K562 (cell line): ENCODE measurements around the gene PPP4R3C.

Experiments used
- CTCF ChIP-seq, 3 experiments: IDR thresholded peaks in 2 of 3; conservative IDR thresholded peaks in 1 of 3; 2 replicates each; pipeline ENCODE4 v1.5.1; 2011 to 2012; ENCODE audit warnings: low read length in 3 of 3, mild to moderate bottlenecking in 3 of 3, control low read depth in 2 of 3, improper control_type of control experiment in 1 of 3, inconsistent platforms in 1 of 3, low read depth in 1 of 3, mixed read lengths in 1 of 3, moderate library complexity in 1 of 3; ENCODE audit not compliant: insufficient read depth in 2 of 3
- MAX ChIP-seq: sonication (generic); formaldehyde crosslinking; IDR thresholded peaks from 2 replicates; pipeline ENCODE4 v1.9.0; 2022; ENCODE audit warnings: mild to moderate bottlenecking, missing genetic modification reagents
- TOE1 ChIP-seq, 2 experiments: fragments of 450-650 bp in 1 of 2; sonication (generic) in 1 of 2; formaldehyde crosslinking in 1 of 2; IDR thresholded peaks; 2 replicates each; pipeline versions ENCODE4 v1.7.1 to v1.8.0; 2016 to 2022; ENCODE audit warnings: borderline replicate concordance in 2 of 2, mild to moderate bottlenecking in 2 of 2, antibody characterized with exemption in 1 of 2, inconsistent platforms in 1 of 2, low read depth in 1 of 2, missing genetic modification reagents in 1 of 2, moderate library complexity in 1 of 2

GRCh38 chrX:27435031-27435430, 28.1 kb downstream of the PPP4R3C start:
- TF ChIP-seq CTCF (IDR thresholded peaks at IDR 0.05 in 2 of 3, conservative IDR thresholded peaks at IDR 0.05 in 1 of 3; ENCODE audit: insufficient read depth in 2 of 3, low read depth in 1 of 3, low read length in 3 of 3) (no peak), MAX (no peak), TOE1 (IDR thresholded peaks at IDR 0.05; ENCODE audit: borderline replicate concordance) (no peak), TOE1 (CRISPR knock-in tag; IDR thresholded peaks at IDR 0.05; ENCODE audit: borderline replicate concordance, low read depth) (no peak)
